ENCODE measurements around the gene CDH23.

CDH23 gene

GRCh38 chr10:71782221-71782916 lies 385.6 kb downstream of the CDH23 start:
- no peak for DNase-seq

DNA sequence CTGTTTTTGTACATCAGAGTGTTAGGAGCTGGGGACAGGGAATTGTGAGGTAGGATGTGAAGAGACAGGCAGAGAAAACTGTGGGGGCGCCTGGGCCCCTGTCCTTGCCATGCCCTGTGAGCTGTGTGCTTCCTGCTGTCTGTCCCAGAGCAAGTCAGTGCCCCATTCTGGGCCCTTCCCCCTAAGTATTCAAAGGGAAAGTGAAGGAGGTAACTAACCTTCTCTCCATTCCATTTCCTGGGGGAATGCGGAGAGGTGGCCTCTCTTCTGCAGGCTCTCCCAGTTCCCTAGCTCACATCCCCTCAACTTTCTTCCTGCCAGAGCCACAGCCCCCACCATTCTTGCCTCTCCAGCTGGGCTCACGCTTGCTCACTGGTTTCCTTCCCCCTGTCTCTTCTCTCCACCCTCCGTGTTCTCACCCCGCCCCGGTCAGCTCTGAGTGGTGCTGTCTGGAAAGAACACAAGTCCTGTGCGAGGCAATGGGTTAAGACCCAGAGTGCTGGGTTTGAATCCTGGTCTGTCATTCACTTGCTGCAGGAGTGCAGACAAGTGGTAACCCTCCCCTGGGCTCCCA lies 386.3 kb downstream of the CDH23 start:
- DNase-seq = no peak

GRCh38 chr10:71783917-71784678 lies 387.4 kb downstream of the CDH23 start:
- no peak for DNase-seq

DNA sequence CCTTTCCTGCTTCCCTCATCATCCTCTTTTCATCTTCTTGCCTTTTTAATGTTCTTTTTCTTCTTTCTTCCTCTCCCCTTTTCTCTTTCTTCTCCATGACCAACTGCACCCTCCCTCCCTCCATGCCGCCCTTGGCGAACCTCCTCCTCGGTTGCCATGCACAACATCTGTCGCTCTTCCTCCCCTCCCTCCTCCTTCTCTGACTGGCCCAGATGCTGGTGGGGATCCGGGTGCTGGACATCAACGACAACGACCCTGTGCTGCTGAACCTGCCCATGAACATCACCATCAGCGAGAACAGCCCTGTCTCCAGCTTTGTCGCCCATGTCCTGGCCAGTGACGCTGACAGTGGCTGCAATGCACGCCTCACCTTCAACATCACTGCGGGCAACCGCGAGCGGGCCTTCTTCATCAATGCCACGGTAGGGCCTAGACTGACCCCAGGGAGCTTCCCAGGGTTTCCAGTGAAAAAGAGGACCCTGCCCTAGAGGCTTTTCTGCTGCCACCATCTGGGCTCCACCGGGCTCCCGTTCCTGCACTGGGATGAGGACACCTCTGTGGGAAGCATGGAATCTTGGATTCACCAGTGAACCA lies 388.1 kb downstream of the CDH23 start:
- no peak for DNase-seq

DNA sequence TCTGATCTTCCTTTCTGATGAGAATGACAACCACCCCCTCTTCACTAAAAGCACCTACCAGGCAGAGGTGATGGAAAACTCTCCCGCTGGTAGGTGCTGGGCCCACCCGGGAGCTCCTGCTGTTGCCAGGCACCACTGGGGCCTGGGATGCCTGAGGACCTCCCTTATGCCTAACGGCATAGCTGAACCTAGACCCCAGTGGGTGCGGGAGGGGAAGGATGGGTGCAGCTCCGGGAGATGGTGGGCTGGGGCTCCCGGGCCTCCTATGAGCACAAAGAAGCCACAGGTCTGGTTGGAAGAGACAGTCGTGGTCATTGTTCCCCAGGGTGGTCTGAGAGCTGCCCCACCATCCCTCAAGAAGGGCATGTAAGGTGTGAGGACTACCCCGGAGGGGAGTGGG lies 392.2 kb downstream of the CDH23 start:
- no peak for DNase-seq

- no peak for DNase-seq
These were observed 393.2 kb downstream of the CDH23 start for GRCh38 chr10:71789871-71790270.

DNA sequence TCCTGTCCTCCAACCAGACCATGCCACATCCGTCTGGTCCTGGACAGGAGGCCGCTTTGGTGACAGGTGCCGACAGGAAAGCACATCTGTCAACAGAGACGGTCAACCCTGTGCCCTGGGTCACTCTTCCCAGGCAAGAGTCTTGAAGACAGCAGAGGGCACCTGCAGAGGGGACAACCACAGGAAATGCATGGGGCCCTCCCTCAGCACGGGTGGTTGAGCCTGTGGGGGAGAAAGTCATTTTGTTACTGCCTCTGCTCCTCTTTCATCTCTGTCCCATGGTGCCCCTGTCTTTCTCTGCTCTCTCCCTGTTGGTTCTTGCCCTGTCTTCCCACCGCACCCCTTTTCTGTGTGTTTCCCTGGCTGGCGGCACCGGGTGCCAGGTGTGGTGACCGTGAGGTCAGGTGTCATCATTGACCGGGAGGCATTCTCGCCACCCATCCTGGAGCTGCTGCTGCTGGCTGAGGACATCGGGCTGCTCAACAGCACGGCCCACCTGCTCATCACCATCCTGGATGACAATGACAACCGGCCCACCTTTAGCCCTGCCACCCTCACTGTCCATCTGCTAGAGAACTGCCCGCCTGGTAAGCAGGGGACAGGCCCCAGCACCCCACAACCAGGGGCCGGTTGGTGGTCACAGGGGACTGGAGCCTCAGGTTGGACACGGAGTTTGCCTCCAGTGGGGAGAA lies 394.2 kb downstream of the CDH23 start:
- no peak for DNase-seq

DNA sequence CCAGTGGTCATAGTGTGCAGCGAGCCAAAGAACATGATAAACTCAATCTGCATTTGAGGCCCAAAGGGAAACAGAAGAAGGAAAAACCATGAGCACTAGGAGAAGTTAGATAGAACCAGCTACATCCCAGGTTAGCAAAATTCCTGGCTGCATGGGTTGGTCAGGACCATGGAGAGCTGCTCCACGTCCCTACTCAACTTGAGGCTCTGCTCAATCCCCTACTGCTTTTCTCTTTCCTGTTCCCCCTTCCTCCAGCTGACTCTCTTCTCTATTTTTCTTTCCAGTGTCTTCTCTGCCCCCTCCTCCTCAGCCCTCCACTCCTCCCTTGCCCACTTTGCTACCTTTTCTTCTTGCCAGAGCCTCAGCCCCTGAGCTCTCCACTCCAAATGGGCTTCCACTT lies 398.5 kb downstream of the CDH23 start:
- DNase-seq = no peak

DNA sequence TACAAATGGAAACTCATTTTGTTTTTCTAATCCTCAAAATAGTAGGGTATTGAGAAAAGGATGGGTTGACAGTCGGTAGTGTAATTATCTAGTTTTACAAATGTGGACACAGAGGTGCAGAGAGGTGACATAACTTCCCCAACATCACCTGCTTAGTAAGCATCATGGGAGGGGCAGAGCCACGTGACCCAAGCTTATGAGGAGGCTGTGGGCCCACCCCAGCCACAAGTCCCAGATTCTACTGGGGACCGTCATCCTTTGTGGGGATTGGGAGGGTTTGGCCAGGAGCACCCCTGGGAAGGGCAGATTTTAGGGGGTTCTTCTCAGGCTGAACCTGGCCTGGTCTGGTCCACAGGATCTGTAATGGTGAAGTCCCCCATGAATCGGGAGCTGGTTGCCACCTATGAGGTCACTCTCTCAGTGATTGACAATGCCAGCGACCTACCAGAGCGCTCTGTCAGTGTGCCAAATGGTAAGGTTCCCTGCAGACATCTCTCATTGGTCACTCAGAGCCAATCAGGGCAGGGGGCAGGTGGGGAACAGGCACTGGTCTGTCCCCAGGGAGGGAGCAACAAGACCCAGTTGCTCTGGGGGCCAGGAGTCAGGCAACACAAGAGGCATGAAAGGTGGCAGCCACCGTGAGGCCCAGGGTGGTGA lies 400.2 kb downstream of the CDH23 start:
- no peak for DNase-seq

- DNase-seq = no peak
These were observed 401.0 kb downstream of the CDH23 start for GRCh38 chr10:71797533-71798307.

DNA sequence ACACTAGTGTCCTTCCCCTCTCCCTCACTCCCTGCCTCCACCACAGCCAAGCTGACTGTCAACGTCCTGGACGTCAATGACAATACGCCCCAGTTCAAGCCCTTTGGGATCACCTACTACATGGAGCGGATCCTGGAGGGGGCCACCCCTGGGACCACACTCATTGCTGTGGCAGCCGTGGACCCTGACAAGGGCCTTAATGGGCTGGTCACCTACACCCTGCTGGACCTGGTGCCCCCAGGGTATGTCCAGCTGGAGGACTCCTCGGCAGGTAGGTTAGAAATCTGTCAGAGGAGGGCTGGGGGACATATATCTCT lies 401.5 kb downstream of the CDH23 start:
- DNase-seq = no peak

DNA sequence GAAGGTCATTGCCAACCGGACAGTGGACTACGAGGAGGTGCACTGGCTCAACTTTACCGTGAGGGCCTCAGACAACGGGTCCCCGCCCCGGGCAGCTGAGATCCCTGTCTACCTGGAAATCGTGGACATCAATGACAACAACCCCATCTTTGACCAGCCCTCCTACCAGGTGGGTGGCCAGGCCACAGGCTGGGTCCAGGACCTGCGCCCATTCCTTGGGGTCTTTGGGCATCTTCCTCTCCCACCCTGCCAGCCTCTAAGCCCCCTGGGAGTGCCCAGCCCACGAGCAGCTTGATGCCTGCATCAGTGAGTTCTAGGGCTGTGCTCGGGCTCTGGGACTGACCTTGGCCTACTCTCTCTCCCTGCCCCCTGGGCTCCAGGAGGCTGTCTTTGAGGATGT lies 402.4 kb downstream of the CDH23 start:
- no peak for DNase-seq

GRCh38 chr10:71799608-71800453 lies 403.1 kb downstream of the CDH23 start:
- DNase-seq = no peak

- no peak for DNase-seq
These were observed 404.6 kb downstream of the CDH23 start for GRCh38 chr10:71801361-71801760.

DNA sequence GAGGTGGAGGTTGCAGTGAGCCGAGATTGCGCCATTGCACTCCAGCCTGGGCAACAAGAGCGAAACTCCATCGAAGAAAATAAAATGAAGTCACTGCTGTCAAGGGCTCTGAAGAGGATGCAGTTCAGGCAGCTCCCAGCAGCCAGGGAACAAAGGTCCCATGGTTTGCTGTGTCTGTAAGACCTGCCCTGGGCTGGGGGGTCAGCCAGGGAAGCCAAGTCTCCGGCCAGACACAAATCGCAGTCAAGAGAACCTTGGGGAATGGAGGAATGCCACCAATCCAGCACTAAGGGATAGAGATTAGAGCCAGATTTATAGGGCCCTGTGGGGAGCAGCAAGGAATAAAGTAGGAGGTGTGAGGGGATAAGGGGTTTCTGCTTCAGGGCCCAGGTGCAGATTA lies 405.5 kb downstream of the CDH23 start:
- no peak for DNase-seq

GRCh38 chr10:71802715-71803488 lies 406.2 kb downstream of the CDH23 start:
- no peak for DNase-seq

- no peak for DNase-seq
These were observed 407.4 kb downstream of the CDH23 start for GRCh38 chr10:71804077-71804476.

- no peak for DNase-seq
These were observed 409.3 kb downstream of the CDH23 start for GRCh38 chr10:71805776-71806703.
